Measurements from ENCODE around the gene WAPL. TPM values are rescaled to one million over a fixed set of nuclear protein-coding genes. Genes with fewer than 3 reads are reported as not detected.

Gene WAPL
- total RNA-seq, 3 donors from 2014 or later, result 39.8 to 65.0 (median 49.5) TPM

- Histone ChIP-seq H3K4me1 (no peaks in the 10 kb centered on the region), H3K36me3 (no peaks in the 10 kb centered on the region), H3K27ac (no peak overlapping the region), H3K9me3 (no peaks in the 10 kb centered on the region), H3K4me3 (no peak overlapping the region), H3K27me3 (no peaks in the 10 kb centered on the region)
- intact Hi-C loops (cut with DNase I; ENCODE audit: low total_unique reads), result no loop called here
- no peak for DNase-seq (ENCODE audit: low spot score in 2 of 2)
- TF ChIP-seq POLR2AphosphoS5 (IDR thresholded peaks at IDR 0.05), result no peak
- TF ChIP-seq, protein P1, sequence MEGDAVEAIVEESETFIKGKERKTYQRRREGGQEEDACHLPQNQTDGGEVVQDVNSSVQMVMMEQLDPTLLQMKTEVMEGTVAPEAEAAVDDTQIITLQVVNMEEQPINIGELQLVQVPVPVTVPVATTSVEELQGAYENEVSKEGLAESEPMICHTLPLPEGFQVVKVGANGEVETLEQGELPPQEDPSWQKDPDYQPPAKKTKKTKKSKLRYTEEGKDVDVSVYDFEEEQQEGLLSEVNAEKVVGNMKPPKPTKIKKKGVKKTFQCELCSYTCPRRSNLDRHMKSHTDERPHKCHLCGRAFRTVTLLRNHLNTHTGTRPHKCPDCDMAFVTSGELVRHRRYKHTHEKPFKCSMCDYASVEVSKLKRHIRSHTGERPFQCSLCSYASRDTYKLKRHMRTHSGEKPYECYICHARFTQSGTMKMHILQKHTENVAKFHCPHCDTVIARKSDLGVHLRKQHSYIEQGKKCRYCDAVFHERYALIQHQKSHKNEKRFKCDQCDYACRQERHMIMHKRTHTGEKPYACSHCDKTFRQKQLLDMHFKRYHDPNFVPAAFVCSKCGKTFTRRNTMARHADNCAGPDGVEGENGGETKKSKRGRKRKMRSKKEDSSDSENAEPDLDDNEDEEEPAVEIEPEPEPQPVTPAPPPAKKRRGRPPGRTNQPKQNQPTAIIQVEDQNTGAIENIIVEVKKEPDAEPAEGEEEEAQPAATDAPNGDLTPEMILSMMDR (IDR thresholded peaks at IDR 0.05), result no peak
- no peak for TF ChIP-seq POLR2A (IDR thresholded peaks at IDR 0.05)
Observed at GRCh38 chr10:86489071-86489810, 32.4 kb downstream of the WAPL start.

DNA sequence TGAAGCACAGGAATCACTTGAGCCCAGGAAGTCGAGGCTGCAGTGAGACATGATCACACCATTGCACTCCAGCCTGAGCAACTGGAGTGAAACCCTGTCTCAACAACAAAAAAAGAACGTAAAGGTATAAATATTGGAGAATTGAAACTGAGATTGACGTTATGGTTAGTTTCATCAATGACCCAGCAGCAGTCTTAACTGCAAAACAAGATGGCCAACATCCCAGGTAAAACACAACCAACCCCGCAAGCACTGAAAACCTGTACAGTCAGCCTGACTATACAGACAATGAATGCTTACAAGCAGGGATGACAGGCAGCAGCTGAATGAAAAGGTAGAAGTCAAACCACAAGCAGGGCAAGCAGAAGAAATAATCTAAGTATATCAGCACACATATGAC is 34.7 kb downstream of the WAPL start:
- Histone ChIP-seq H3K27ac (no peak overlapping the region), H3K4me1 (no peaks in the 10 kb centered on the region), H3K4me3 (no peak overlapping the region), H3K36me3 (no peaks in the 10 kb centered on the region), H3K9me3 (no peaks in the 10 kb centered on the region), H3K27me3 (no peaks in the 10 kb centered on the region)
- DNase-seq (ENCODE audit: low spot score in 2 of 2), result no peak
- intact Hi-C loops (cut with DNase I; ENCODE audit: low total_unique reads), result no loop called here
- no peak for TF ChIP-seq POLR2A (IDR thresholded peaks at IDR 0.05)
- TF ChIP-seq, protein P1 (IDR thresholded peaks at IDR 0.05), result no peak
- TF ChIP-seq POLR2AphosphoS5 (IDR thresholded peaks at IDR 0.05), result no peak

- H3K9me3 ChIP-seq, result no peaks in the 10 kb centered on the region
- intact Hi-C loops (cut with DNase I; ENCODE audit: low total_unique reads), result no loop called here
- no peak for DNase-seq (ENCODE audit: low spot score in 2 of 2)
- no peaks in the 10 kb centered on the region for H3K36me3 ChIP-seq
- no peaks in the 10 kb centered on the region for H3K27me3 ChIP-seq
- H3K4me1 ChIP-seq, result no peaks in the 10 kb centered on the region
- H3K27ac ChIP-seq, result no peak overlapping the region
- TF ChIP-seq, protein P1 (IDR thresholded peaks at IDR 0.05), result no peak
- TF ChIP-seq POLR2A (IDR thresholded peaks at IDR 0.05) (no peak), POLR2AphosphoS5 (IDR thresholded peaks at IDR 0.05) (no peak)
- no peak overlapping the region for H3K4me3 ChIP-seq
Observed at GRCh38 chr10:86483664-86484063, 37.9 kb downstream of the WAPL start.

DNA sequence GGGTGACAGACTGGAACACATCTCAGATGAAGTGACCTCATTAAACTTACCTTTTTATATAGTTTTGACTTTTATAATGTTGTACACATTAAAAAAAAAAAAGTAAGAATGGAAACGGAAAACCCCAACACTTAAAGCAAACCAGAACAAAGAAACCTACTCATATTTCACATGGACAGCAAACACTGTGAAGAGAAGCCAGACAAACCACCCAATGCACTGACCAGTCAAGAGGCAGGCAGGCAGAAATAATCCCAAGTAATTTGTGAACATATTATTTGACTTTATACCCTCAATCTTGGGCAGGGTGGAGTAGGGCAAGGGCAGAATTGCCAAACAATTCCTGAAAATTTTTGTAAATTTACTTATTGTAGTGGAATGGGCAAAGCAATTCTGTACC is 39.8 kb downstream of the WAPL start:
- Histone ChIP-seq H3K36me3 (no peaks in the 10 kb centered on the region), H3K27me3 (no peaks in the 10 kb centered on the region), H3K9me3 (no peaks in the 10 kb centered on the region), H3K4me1 (no peaks in the 10 kb centered on the region), H3K27ac (no peak overlapping the region), H3K4me3 (no peak overlapping the region)
- intact Hi-C loops (cut with DNase I; ENCODE audit: low total_unique reads), result no loop called here
- TF ChIP-seq POLR2A (IDR thresholded peaks at IDR 0.05) (no peak), POLR2AphosphoS5 (IDR thresholded peaks at IDR 0.05) (no peak)
- TF ChIP-seq, protein P1 (IDR thresholded peaks at IDR 0.05), result no peak
- DNase-seq (ENCODE audit: low spot score in 2 of 2), result no peak

DNA sequence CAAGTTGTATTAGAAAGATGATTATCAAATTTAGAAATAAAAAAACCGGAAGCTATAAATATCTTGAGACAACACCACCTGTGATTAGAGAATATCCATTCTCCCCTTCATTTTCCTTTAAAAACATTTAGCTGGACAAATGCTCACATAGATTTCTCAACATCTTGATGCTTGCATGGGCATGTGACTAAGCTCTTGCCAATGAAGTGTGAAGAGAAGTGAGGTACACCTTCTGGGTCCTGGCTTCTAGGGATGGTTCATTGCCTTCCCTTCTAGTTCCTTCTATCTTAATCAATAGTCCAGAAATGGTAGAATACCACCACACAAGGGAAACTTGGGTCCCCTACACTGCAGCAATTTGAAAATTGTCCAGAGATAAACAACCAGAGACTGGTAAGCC is 41.0 kb downstream of the WAPL start:
- H3K27ac ChIP-seq, result no peak overlapping the region
- intact Hi-C loops (cut with DNase I; ENCODE audit: low total_unique reads), result no loop called here
- TF ChIP-seq POLR2A (IDR thresholded peaks at IDR 0.05) (no peak), POLR2AphosphoS5 (IDR thresholded peaks at IDR 0.05) (no peak)
- TF ChIP-seq, protein P1 (IDR thresholded peaks at IDR 0.05), result no peak
- H3K27me3 ChIP-seq, result no peaks in the 10 kb centered on the region
- no peaks in the 10 kb centered on the region for H3K4me1 ChIP-seq
- no peak overlapping the region for H3K4me3 ChIP-seq
- no peak for DNase-seq (ENCODE audit: low spot score in 2 of 2)
- H3K36me3 ChIP-seq, result no peaks in the 10 kb centered on the region
- H3K9me3 ChIP-seq, result no peaks in the 10 kb centered on the region

Data from breast epithelium (tissue), 4 donors.